Panc1 (cell line): ENCODE measurements around the gene ATXN7. TPM values are rescaled to one million over a fixed set of nuclear protein-coding genes. Genes with fewer than 3 reads are reported as not detected.

Experiments used
- ATAC-seq: fragments of 200-7000 bp; cut with Tn5 transposase; 2 replicates; pipeline ENCODE4 v1.9.1; 2020; ENCODE audit warnings: mild to moderate bottlenecking, moderate library complexity
- BruUV-seq: library from RNA; stranded (reverse); fragments of 400-500 nt; replicated peaks from 2 replicates; lab custom pipeline; 2021; lab: Mats Ljungman, UMichigan
- CTCF ChIA-PET: fragments of 300-600 bp; sonication (Branson Sonifier 250); formaldehyde crosslinking; loops from one replicate; lab custom pipeline; 2022; ENCODE audit warnings: antibody characterized with exemption; lab: Charles Lee
- POLR2A ChIA-PET: fragments of 300-600 bp; sonication (Branson Sonifier 250); formaldehyde crosslinking; loops from one replicate; lab custom pipeline; 2022; ENCODE audit warnings: antibody characterized with exemption; lab: Charles Lee
- DNase-seq: peaks from one replicate; pipeline ENCODE4 v3.0.0-alpha.2; 2010; ENCODE audit warnings: low read depth, low spot score
- H3K27ac ChIP-seq: 2 replicates; pipeline ENCODE4 v1.5.1; 2011; ENCODE audit warnings: mild to moderate bottlenecking, low read length, inconsistent platforms
- H3K27me3 ChIP-seq: fragments of 200-500 bp; sonication (Bioruptor generic); 2 replicates; pipeline ENCODE4 v1.6.0; 2014; ENCODE audit warnings: low read length, inconsistent platforms; ENCODE audit not compliant: control insufficient read depth, insufficient read depth
- H3K36me3 ChIP-seq: fragments of 200-500 bp; sonication (Bioruptor generic); 2 replicates; pipeline ENCODE4 v1.5.1; 2014; ENCODE audit warnings: inconsistent platforms, mild to moderate bottlenecking, low read length, moderate library complexity; ENCODE audit not compliant: control insufficient read depth, insufficient read depth
- H3K4me1 ChIP-seq: 2 replicates; pipeline ENCODE4 v1.5.1; 2011; ENCODE audit warnings: inconsistent platforms, mild to moderate bottlenecking, low read length, moderate library complexity; ENCODE audit not compliant: control insufficient read depth, insufficient read depth
- H3K4me3 ChIP-seq, 2 experiments: 2 replicates each; pipeline ENCODE4 v1.5.1; 2011 to 2012; ENCODE audit warnings: low read depth in 2 of 2, low read length in 2 of 2, mild to moderate bottlenecking in 2 of 2, inconsistent platforms in 1 of 2, moderate library complexity in 1 of 2
- H3K9me3 ChIP-seq: fragments of 200-500 bp; sonication (Bioruptor generic); 2 replicates; pipeline ENCODE4 v1.5.1; 2014; ENCODE audit warnings: low read depth, mild to moderate bottlenecking, inconsistent platforms, low read length, moderate library complexity; ENCODE audit not compliant: control insufficient read depth, insufficient read depth
- CTCF ChIP-seq: fragments of 450-650 bp; IDR thresholded peaks from 2 replicates; pipeline ENCODE4 v1.5.1; 2017; ENCODE audit warnings: mild to moderate bottlenecking
- POLR2AphosphoS5 ChIP-seq: IDR thresholded peaks from 2 replicates; pipeline ENCODE4 v1.6.1; 2012; ENCODE audit warnings: mild to moderate bottlenecking, low read depth, low read length, moderate library complexity
- REST ChIP-seq, 2 experiments: IDR thresholded peaks; 2 replicates each; pipeline ENCODE4 v1.6.1; 2011 to 2012; ENCODE audit warnings: low read depth in 2 of 2, control low read depth in 1 of 2, low read length in 1 of 2, mild to moderate bottlenecking in 1 of 2, moderate library complexity in 1 of 2; ENCODE audit not compliant: insufficient read depth in 1 of 2
- SIN3A ChIP-seq: IDR thresholded peaks from 2 replicates; pipeline ENCODE4 v1.6.1; 2012; ENCODE audit warnings: low read depth, mild to moderate bottlenecking, low read length, moderate library complexity, borderline replicate concordance; ENCODE audit not compliant: insufficient read depth
- TCF7L2 ChIP-seq: IDR thresholded peaks from 2 replicates; pipeline ENCODE4 v1.6.1; 2011; ENCODE audit warnings: mild to moderate bottlenecking, low read depth, low read length, inconsistent platforms
- in situ Hi-C: cut with HindIII; loops from 2 replicates; pipeline ENCODE4 v1.10.0; 2016; ENCODE audit warnings: low sequenced_read_pairs, low pct_unique_long_range_greater_than_20kb
- intact Hi-C: fragments of 100-400 bp; cut with micrococcal nuclease; formaldehyde crosslinking; loops from one replicate; pipeline ENCODE4 v1.10.0; 2022; ENCODE audit not compliant: unreplicated experiment
- total RNA-seq: library from RNA; stranded (reverse); gene quantifications from one replicate; pipeline ENCODE4 v1.2.1, GENCODE V29; 2021; ENCODE audit not compliant: unreplicated experiment

Gene ATXN7
- total RNA-seq, 1 experiment from 2014 or later: 17.3 TPM

- intact Hi-C loops: no loop called here
- Histone ChIP-seq H3K9me3 (no peaks in the 10 kb centered on the region), H3K4me1 (no peaks in the 10 kb centered on the region), H3K27ac (no peak overlapping the region), H3K36me3 (no peaks in the 10 kb centered on the region), H3K27me3 (no peaks in the 10 kb centered on the region), H3K4me3 (no peak overlapping the region)
- in situ Hi-C loops: no loop called here
- CTCF ChIA-PET: no interaction called here
- TF ChIP-seq TCF7L2 (no peak), CTCF (no peak), SIN3A (no peak), REST (IDR thresholded peaks at IDR 0.05; ENCODE audit: insufficient read depth in 1 of 2, low read depth in 2 of 2, low read length in 1 of 2) (no peak), POLR2AphosphoS5 (no peak)
- DNase-seq (no peak), ATAC-seq (no peak)
- no TSS peak for BruUV-seq
- POLR2A ChIA-PET: no interaction called here
These were observed 107.2 kb downstream of the ATXN7 start for GRCh38 chr3:63970631-63971475.

DNA sequence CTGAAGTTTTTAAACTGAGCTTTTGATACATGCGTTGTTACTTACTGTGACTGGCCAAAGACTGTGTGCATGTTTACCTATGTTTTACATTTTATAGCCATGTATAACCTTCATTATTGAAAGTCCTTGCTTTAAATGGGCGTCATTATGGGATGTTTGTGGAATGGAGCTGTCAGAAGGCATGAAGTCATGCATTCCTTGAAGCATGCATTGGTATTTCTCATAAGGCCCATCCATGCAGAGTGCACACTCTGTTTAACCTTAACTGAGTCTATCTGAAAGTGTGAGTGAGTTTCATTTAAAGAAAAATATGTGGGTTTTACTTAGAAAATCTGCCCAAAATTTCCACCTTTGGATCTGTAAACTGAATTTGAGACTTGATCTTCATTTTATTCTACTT is 108.5 kb downstream of the ATXN7 start:
- no peak for DNase-seq
- Histone ChIP-seq H3K9me3 (no peaks in the 10 kb centered on the region), H3K27me3 (no peaks in the 10 kb centered on the region), H3K4me1 (no peaks in the 10 kb centered on the region), H3K4me3 (no peak overlapping the region), H3K27ac (no peak overlapping the region), H3K36me3 (no peaks in the 10 kb centered on the region)
- intact Hi-C loops (no loop called here), in situ Hi-C loops (no loop called here)
- no peak for ATAC-seq
- BruUV-seq: no TSS peak
- POLR2A ChIA-PET: no interaction called here
- CTCF ChIA-PET: no interaction called here
- no peak for TF ChIP-seq POLR2AphosphoS5
- no peak for TF ChIP-seq CTCF
- TF ChIP-seq TCF7L2: no peak
- no peak for TF ChIP-seq REST (IDR thresholded peaks at IDR 0.05; ENCODE audit: insufficient read depth in 1 of 2, low read depth in 2 of 2, low read length in 1 of 2)
- TF ChIP-seq SIN3A: no peak
